SK-N-SH (cell line): ENCODE data around the gene ANTKMT. TPM values are rescaled to one million over a fixed set of nuclear protein-coding genes. Genes with fewer than 3 reads are reported as not detected.

Experiments used
- CTCF ChIA-PET: fragments of 300-600, 350-600 bp; formaldehyde crosslinking; extraction: SDS; loops from one replicate; lab custom pipeline; 2021; lab: Yijun Ruan, JAX
- POLR2A ChIA-PET: fragments of 350-600 bp; sonication (Branson Sonifier 250); formaldehyde crosslinking; extraction: SDS; loops from one replicate; lab custom pipeline; 2020; ENCODE audit warnings: antibody characterized with exemption, inconsistent platforms; lab: Yijun Ruan, JAX
- DNase-seq: peaks from one replicate; pipeline ENCODE4 v3.0.0; 2012
- H2AFZ ChIP-seq: fragments of 200-600 bp; sonication (generic); 2 replicates; pipeline ENCODE4 v1.8.1; 2016; ENCODE audit warnings: antibody characterized with exemption, mild to moderate bottlenecking, low read depth
- H3F3A ChIP-seq: fragments of 200-600 bp; sonication (generic); replicated peaks from 2 replicates; pipeline ENCODE3; 2016; ENCODE audit warnings: antibody characterized with exemption, mild to moderate bottlenecking; ENCODE audit not compliant: insufficient read depth
- H3K27ac ChIP-seq, 2 experiments: fragments of 200-500 bp in 1 of 2; fragments of 200-600 bp in 1 of 2; sonication (Bioruptor generic) in 1 of 2; sonication (generic), shearing (Covaris generic) in 1 of 2; 2 replicates each; pipeline versions ENCODE4 v1.5.1 to v1.6.1; 2014 to 2016; ENCODE audit warnings: low read depth in 2 of 2, inconsistent platforms in 1 of 2, low read length in 1 of 2, mild to moderate bottlenecking in 1 of 2, mixed read lengths in 1 of 2
- H3K27me3 ChIP-seq: fragments of 200-600 bp; sonication (generic), shearing (Covaris generic); 2 replicates; pipeline ENCODE4 v1.6.1; 2016; ENCODE audit warnings: mixed run types; ENCODE audit not compliant: insufficient read depth
- H3K36me3 ChIP-seq, 2 experiments: fragments of 200-500 bp in 1 of 2; fragments of 200-600 bp in 1 of 2; sonication (Bioruptor generic) in 1 of 2; sonication (generic) in 1 of 2; replicated peaks in 1 of 2; 2 replicates each; pipeline versions ENCODE3 to v1.5.1; 2014 to 2016; ENCODE audit warnings: low read length in 1 of 2, mild to moderate bottlenecking in 1 of 2; ENCODE audit not compliant: insufficient read depth in 2 of 2, control insufficient read depth in 1 of 2
- H3K4me1 ChIP-seq, 2 experiments: fragments of 200-500 bp in 1 of 2; fragments of 200-600 bp in 1 of 2; sonication (Bioruptor generic) in 1 of 2; sonication (generic), shearing (Covaris generic) in 1 of 2; 2 replicates each; pipeline versions ENCODE4 v1.5.1 to v1.6.1; 2014 to 2016; ENCODE audit warnings: low read depth in 1 of 2, low read length in 1 of 2, mixed run types in 1 of 2; ENCODE audit not compliant: insufficient read depth in 2 of 2, control insufficient read depth in 1 of 2
- H3K4me2 ChIP-seq: fragments of 200-600 bp; sonication (generic), shearing (Covaris generic); 2 replicates; pipeline ENCODE4 v1.6.1; 2017; ENCODE audit warnings: mixed run types
- H3K4me3 ChIP-seq, 2 experiments: fragments of 200-500 bp in 1 of 2; fragments of 200-600 bp in 1 of 2; sonication (Bioruptor generic) in 1 of 2; sonication (generic), shearing (Covaris generic) in 1 of 2; 2 replicates each; pipeline versions ENCODE4 v1.5.1 to v1.8.1; 2014 to 2016; ENCODE audit warnings: low read depth in 2 of 2, inconsistent platforms in 1 of 2, low read length in 1 of 2, mild to moderate bottlenecking in 1 of 2, mixed read lengths in 1 of 2, moderate library complexity in 1 of 2
- H3K79me2 ChIP-seq: fragments of 200-600 bp; sonication (generic); 2 replicates; pipeline ENCODE4 v1.8.1; 2017; ENCODE audit warnings: mild to moderate bottlenecking; ENCODE audit not compliant: insufficient read depth
- H3K9ac ChIP-seq: fragments of 200-600 bp; sonication (generic); 2 replicates; pipeline ENCODE4 v1.6.1; 2017; ENCODE audit warnings: mixed run types
- H3K9me2 ChIP-seq: fragments of 200-600 bp; sonication (generic); 2 replicates; pipeline ENCODE4 v1.6.1; 2017; ENCODE audit warnings: mixed run types
- H3K9me3 ChIP-seq: fragments of 200-600 bp; sonication (generic); 2 replicates; pipeline ENCODE4 v1.6.1; 2017; ENCODE audit warnings: mixed run types, mild to moderate bottlenecking, moderate library complexity
- H4K20me1 ChIP-seq: fragments of 200-600 bp; sonication (generic); 2 replicates; pipeline ENCODE4 v1.6.1; 2017; ENCODE audit warnings: mild to moderate bottlenecking, mixed run types; ENCODE audit not compliant: insufficient read depth
- CHD2 ChIP-seq: fragments of 150-350 bp; IDR thresholded peaks from 2 replicates; pipeline ENCODE4 v1.6.1; 2018; ENCODE audit warnings: low read length; ENCODE audit not compliant: partially characterized antibody
- GABPA ChIP-seq: IDR thresholded peaks from 2 replicates; pipeline ENCODE4 v1.4.0; 2012; ENCODE audit warnings: low read depth, mild to moderate bottlenecking
- MEF2A ChIP-seq: IDR thresholded peaks from 2 replicates; pipeline ENCODE4 v1.4.0; 2012; ENCODE audit warnings: low read depth, borderline replicate concordance
- POLR2AphosphoS5 ChIP-seq: IDR thresholded peaks from 2 replicates; pipeline ENCODE4 v1.6.1; 2012; ENCODE audit warnings: low read depth, low read length
- RCOR1 ChIP-seq: fragments of 150-350 bp; IDR thresholded peaks from 2 replicates; pipeline ENCODE4 v1.6.1; 2017; ENCODE audit warnings: antibody characterized with exemption, low read length
- RFX5 ChIP-seq: IDR thresholded peaks from 2 replicates; pipeline ENCODE4 v1.6.1; 2012; ENCODE audit warnings: mild to moderate bottlenecking, improper control_type of control experiment, low read length
- SMC3 ChIP-seq: IDR thresholded peaks from 2 replicates; pipeline ENCODE4 v1.6.1; 2012; ENCODE audit warnings: low read depth, low read length, improper control_type of control experiment
- TEAD4 ChIP-seq: IDR thresholded peaks from 2 replicates; pipeline ENCODE4 v1.4.0; 2012; ENCODE audit warnings: mild to moderate bottlenecking, borderline replicate concordance; ENCODE audit not compliant: insufficient read depth
- WGBS: methylation state at CpG from one replicate; pipeline ENCODE4 v1.1.6; 2017; ENCODE audit warnings: low lambda C conversion rate; 5-methylcytosine and 5-hydroxymethylcytosine counted together
- polyA plus RNA-seq, 3 experiments: library from polyadenylated mRNA; depleted of rRNA; stranded (reverse); fragments of >200 nt; gene quantifications; 2 replicates each; pipeline ENCODE4 v1.2.3, GENCODE V29; 2012
- TF ChIP-seq, protein P1 (sequence below): IDR thresholded peaks from 2 replicates; pipeline ENCODE4 v1.4.0; 2012; ENCODE audit warnings: low read depth
- TF ChIP-seq, protein P2 (sequence below): IDR thresholded peaks from 2 replicates; pipeline ENCODE4 v1.6.1; 2012; ENCODE audit warnings: mild to moderate bottlenecking, low read depth, low read length, moderate library complexity
- TF ChIP-seq, protein P3 (sequence below): IDR thresholded peaks from 2 replicates; pipeline ENCODE4; 2012
- TF ChIP-seq, protein P4 (sequence below): fragments of 200-600 bp; sonication (generic); IDR thresholded peaks from 2 replicates; pipeline ENCODE4 v1.6.1; 2017; ENCODE audit warnings: antibody characterized with exemption, mild to moderate bottlenecking, moderate library complexity
- TF ChIP-seq, protein P5 (sequence below): fragments of 150-350 bp; IDR thresholded peaks from 2 replicates; pipeline ENCODE4 v1.6.1; 2016; ENCODE audit warnings: mild to moderate bottlenecking, low read depth, low read length

Gene ANTKMT
- polyA plus RNA-seq, 1 of the 3 experiments (the other 2 are of a cell fraction), result 57.4 TPM

DNA sequence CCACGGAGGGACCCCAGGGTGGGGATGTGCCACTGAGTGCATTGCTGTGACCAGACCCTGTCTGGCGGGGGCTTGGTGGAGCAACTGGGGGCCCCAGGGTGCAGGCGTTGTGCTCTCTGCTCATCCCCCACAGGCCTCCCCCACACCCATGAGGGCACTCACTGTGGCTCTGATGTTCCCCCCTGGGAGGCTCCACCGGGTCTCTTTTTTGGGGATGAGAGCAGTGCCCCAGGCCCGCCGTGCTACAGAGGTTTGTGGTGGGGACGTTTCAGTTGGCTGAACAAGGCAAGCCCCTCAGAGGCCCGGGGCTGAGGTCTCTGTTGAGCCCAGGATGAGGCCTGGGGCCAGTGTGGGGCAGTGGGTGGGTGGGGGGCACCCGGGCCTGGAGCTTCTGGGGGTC, 2.7 kb downstream of the ANTKMT start:
- Histone ChIP-seq H3K79me2 (no peaks in the 10 kb centered on the region; the same call in 1 of the 2 replicates), H2AFZ (no peak overlapping the region), H3K27me3 (no peaks in the 10 kb centered on the region), H3K4me2 (no peak overlapping the region), H3K4me3 (no peak overlapping the region), H3K9me2 (no peaks in the 10 kb centered on the region), H3K36me3 (peaks cover 0 to 2% of the 10 kb centered on the region in 2 experiments), H3K9me3 (no peaks in the 10 kb centered on the region), H3K9ac (no peak overlapping the region), H4K20me1 (0 out of 2 replicates have a peak, but pooled peaks cover 14% of the 10 kb centered on the region), H3K4me1 (peaks cover 8 to 37% of the 10 kb centered on the region in 2 experiments; a peak in 3 of 4 replicates), H3F3A (peaks cover 31% of the 10 kb centered on the region), H3K27ac (no peak overlapping the region)
- WGBS, result 60% methylated on average over 1 of the region's 9 CpGs
- CTCF ChIA-PET, result interaction anchor here (1.3 to 22.4 kb wide), 5 partner anchors 5 to 62 kb away, joined by 7 to 358 read pairs (median 35); partner anchors contain the start of genes ANTKMT, CCDC78, CIAO3 and FBXL16
- TF ChIP-seq, protein P1, sequence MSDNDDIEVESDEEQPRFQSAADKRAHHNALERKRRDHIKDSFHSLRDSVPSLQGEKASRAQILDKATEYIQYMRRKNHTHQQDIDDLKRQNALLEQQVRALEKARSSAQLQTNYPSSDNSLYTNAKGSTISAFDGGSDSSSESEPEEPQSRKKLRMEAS, result no peak
- no peak for TF ChIP-seq TEAD4
- TF ChIP-seq, protein P2, sequence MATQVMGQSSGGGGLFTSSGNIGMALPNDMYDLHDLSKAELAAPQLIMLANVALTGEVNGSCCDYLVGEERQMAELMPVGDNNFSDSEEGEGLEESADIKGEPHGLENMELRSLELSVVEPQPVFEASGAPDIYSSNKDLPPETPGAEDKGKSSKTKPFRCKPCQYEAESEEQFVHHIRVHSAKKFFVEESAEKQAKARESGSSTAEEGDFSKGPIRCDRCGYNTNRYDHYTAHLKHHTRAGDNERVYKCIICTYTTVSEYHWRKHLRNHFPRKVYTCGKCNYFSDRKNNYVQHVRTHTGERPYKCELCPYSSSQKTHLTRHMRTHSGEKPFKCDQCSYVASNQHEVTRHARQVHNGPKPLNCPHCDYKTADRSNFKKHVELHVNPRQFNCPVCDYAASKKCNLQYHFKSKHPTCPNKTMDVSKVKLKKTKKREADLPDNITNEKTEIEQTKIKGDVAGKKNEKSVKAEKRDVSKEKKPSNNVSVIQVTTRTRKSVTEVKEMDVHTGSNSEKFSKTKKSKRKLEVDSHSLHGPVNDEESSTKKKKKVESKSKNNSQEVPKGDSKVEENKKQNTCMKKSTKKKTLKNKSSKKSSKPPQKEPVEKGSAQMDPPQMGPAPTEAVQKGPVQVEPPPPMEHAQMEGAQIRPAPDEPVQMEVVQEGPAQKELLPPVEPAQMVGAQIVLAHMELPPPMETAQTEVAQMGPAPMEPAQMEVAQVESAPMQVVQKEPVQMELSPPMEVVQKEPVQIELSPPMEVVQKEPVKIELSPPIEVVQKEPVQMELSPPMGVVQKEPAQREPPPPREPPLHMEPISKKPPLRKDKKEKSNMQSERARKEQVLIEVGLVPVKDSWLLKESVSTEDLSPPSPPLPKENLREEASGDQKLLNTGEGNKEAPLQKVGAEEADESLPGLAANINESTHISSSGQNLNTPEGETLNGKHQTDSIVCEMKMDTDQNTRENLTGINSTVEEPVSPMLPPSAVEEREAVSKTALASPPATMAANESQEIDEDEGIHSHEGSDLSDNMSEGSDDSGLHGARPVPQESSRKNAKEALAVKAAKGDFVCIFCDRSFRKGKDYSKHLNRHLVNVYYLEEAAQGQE, result no peak
- TF ChIP-seq, protein P3, sequence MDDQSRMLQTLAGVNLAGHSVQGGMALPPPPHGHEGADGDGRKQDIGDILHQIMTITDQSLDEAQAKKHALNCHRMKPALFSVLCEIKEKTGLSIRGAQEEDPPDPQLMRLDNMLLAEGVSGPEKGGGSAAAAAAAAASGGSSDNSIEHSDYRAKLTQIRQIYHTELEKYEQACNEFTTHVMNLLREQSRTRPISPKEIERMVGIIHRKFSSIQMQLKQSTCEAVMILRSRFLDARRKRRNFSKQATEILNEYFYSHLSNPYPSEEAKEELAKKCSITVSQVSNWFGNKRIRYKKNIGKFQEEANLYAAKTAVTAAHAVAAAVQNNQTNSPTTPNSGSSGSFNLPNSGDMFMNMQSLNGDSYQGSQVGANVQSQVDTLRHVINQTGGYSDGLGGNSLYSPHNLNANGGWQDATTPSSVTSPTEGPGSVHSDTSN, result no peak
- no peak for TF ChIP-seq MEF2A
- no peak for TF ChIP-seq POLR2AphosphoS5
- TF ChIP-seq GABPA, result no peak
- TF ChIP-seq CHD2, result no peak
- no peak for TF ChIP-seq RCOR1
- TF ChIP-seq RFX5, result no peak
- TF ChIP-seq, protein P4, sequence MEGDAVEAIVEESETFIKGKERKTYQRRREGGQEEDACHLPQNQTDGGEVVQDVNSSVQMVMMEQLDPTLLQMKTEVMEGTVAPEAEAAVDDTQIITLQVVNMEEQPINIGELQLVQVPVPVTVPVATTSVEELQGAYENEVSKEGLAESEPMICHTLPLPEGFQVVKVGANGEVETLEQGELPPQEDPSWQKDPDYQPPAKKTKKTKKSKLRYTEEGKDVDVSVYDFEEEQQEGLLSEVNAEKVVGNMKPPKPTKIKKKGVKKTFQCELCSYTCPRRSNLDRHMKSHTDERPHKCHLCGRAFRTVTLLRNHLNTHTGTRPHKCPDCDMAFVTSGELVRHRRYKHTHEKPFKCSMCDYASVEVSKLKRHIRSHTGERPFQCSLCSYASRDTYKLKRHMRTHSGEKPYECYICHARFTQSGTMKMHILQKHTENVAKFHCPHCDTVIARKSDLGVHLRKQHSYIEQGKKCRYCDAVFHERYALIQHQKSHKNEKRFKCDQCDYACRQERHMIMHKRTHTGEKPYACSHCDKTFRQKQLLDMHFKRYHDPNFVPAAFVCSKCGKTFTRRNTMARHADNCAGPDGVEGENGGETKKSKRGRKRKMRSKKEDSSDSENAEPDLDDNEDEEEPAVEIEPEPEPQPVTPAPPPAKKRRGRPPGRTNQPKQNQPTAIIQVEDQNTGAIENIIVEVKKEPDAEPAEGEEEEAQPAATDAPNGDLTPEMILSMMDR, result no peak
- TF ChIP-seq, protein P5, sequence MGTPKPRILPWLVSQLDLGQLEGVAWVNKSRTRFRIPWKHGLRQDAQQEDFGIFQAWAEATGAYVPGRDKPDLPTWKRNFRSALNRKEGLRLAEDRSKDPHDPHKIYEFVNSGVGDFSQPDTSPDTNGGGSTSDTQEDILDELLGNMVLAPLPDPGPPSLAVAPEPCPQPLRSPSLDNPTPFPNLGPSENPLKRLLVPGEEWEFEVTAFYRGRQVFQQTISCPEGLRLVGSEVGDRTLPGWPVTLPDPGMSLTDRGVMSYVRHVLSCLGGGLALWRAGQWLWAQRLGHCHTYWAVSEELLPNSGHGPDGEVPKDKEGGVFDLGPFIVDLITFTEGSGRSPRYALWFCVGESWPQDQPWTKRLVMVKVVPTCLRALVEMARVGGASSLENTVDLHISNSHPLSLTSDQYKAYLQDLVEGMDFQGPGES, result no peak
- no peak for TF ChIP-seq SMC3
- POLR2A ChIA-PET, result interaction anchor here (0.8 to 1.4 kb wide), 3 partner anchors 11 to 17 kb away, joined by 3 to 4 read pairs (median 3); no protein-coding TSS in a partner anchor
- DNase-seq, result no peak
